Astrocyte (in vitro differentiated cells and primary cell): ENCODE measurements around the gene GSTT4.

Experiments used
- CTCF ChIP-seq: IDR thresholded peaks from 2 replicates; pipeline ENCODE4 v1.5.1; 2011; ENCODE audit warnings: low read depth, mild to moderate bottlenecking, inconsistent platforms, low read length, moderate library complexity; ENCODE audit not compliant: insufficient read depth
- EZH2 ChIP-seq: IDR thresholded peaks from 2 replicates; pipeline ENCODE4 v1.6.1; 2012; ENCODE audit warnings: mild to moderate bottlenecking, low read length, inconsistent platforms; ENCODE audit not compliant: insufficient read depth

- no peak for TF ChIP-seq CTCF
- no peak for TF ChIP-seq EZH2
These were observed 44.0 kb upstream of the GSTT4 start for GRCh38 chr22:24049211-24049610.
